ENCODE measurements around the gene KCNT2. TPM values are rescaled to one million over a fixed set of nuclear protein-coding genes. Genes with fewer than 3 reads are reported as not detected.

The KCNT2 gene
- total and polyA plus RNA-seq, 2 of the 8 experiments (the other 6 are each of a cell fraction or from before 2014, with no cell fraction given): 2.3 to 10.2 TPM

DNA sequence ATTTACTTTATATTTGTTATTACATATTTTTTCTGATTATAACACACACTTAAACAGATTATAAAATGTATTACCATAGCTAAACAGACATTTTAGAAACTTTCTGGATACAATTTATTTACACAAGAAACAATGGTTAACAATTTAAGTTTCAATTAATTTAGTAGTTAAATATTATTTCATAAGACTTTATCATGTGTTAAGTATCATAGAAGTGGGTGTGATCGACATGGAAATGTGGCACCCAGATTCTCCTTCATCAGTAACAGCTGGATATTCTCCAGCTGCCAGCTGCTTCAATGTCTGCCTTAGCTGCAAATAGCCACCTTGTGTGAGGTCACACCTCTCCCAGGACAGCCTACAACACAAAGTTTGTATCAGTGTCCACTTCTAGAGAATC, 97.8 kb downstream of the KCNT2 start:
- FAIRE-seq (no peak), DNase-seq (ENCODE audit: low read depth in 1 of 2, low spot score in 2 of 2) (no peak)
- no peak overlapping the region for H3K4me2 ChIP-seq (ENCODE audit: insufficient read depth in 1 of 2, low read depth in 2 of 2, low read length in 2 of 2)
- no peaks in the 10 kb centered on the region for H3K4me1 ChIP-seq (replicated peaks in 1 of 4; ENCODE audit: control insufficient read depth in 3 of 4, insufficient read depth in 4 of 4, low read length in 3 of 4)
- ChIA-PET CTCF (ENCODE audit: partially characterized antibody) (no interaction called here), POLR2A (ENCODE audit: partially characterized antibody) (interaction anchor here (1.6 kb wide), 1 partner anchor 98 kb away, joined by 5 read pairs; no protein-coding TSS in a partner anchor)
- H3K23ac ChIP-seq (ENCODE audit: insufficient read length): no peak overlapping the region
- no peak overlapping the region for H2BK20ac ChIP-seq (ENCODE audit: low read length)
- H2AFZ ChIP-seq (ENCODE audit: low read length): no peak overlapping the region
- H4K20me1 ChIP-seq (replicated peaks in 1 of 2; ENCODE audit: control insufficient read depth in 1 of 2, insufficient read depth in 2 of 2, low read length in 2 of 2): peaks cover 0 to 2% of the 10 kb centered on the region in 2 experiments
- no peak overlapping the region for H3K27ac ChIP-seq (ENCODE audit: low read depth, low read length)
- H3K9ac ChIP-seq (replicated peaks in 1 of 4; ENCODE audit: extremely low read depth in 1 of 4, low read depth in 3 of 4, low read length in 3 of 4): no peak overlapping the region
- H3K79me2 ChIP-seq (ENCODE audit: control insufficient read depth in 1 of 2, insufficient read depth in 2 of 2, low read length in 2 of 2): peaks cover 0 to 15% of the 10 kb centered on the region in 2 experiments; a peak in 2 of 4 replicates
- no peak overlapping the region for H2BK5ac ChIP-seq (ENCODE audit: low read depth, low read length)
- no peak overlapping the region for H3K18ac ChIP-seq (ENCODE audit: extremely low read depth, low read length)
- no peak overlapping the region for H3K14ac ChIP-seq (ENCODE audit: insufficient read length)
- no peaks in the 10 kb centered on the region for H3K27me3 ChIP-seq (replicated peaks in 1 of 4; ENCODE audit: control insufficient read depth in 3 of 4, extremely low read depth in 1 of 4, insufficient read depth in 3 of 4, low read length in 3 of 4)
- no peak overlapping the region for H2AK5ac ChIP-seq (ENCODE audit: low read depth, low read length)
- no peak overlapping the region for H2BK12ac ChIP-seq (ENCODE audit: low read depth, low read length)
- no peak overlapping the region for H3K56ac ChIP-seq (replicated peaks; ENCODE audit: insufficient read length, low read depth, low read length)
- no peaks in the 10 kb centered on the region for H3K79me1 ChIP-seq (ENCODE audit: low read depth, low read length)
- no peak overlapping the region for H3K4me3 ChIP-seq (ENCODE audit: extremely low read depth in 1 of 4, insufficient read depth in 2 of 4, low read depth in 3 of 4, low read length in 4 of 4)
- no peaks in the 10 kb centered on the region for H3K9me3 ChIP-seq (ENCODE audit: insufficient read depth in 2 of 2, low read depth in 1 of 2, low read length in 1 of 2)
- H3K23me2 ChIP-seq (ENCODE audit: low read depth, low read length): no peaks in the 10 kb centered on the region
- H4K5ac ChIP-seq (ENCODE audit: insufficient read length, low read depth, low read length): no peak overlapping the region
- H2BK120ac ChIP-seq (replicated peaks; ENCODE audit: low read depth, low read length): no peak overlapping the region
- 85% methylated on average over 1 of the region's 1 CpG; no CpG with 5 or more reads in 1 of the 2 experiments for WGBS, 2 experiments (ENCODE audit: extremely low coverage in 1 of 2, insufficient coverage in 1 of 2, insufficient read length in 1 of 2, insufficient replicate concordance in 2 of 2, low coverage in 1 of 2, low lambda C conversion rate in 2 of 2, missing lambda C conversion rate in 1 of 2)
- no peak overlapping the region for H3K4ac ChIP-seq (replicated peaks; ENCODE audit: insufficient read length, low read depth, low read length)
- no peak overlapping the region for H2BK15ac ChIP-seq (ENCODE audit: low read length)
- H4K8ac ChIP-seq (ENCODE audit: extremely low read depth, insufficient read depth, low read length): no peak overlapping the region
- H3K36me3 ChIP-seq (ENCODE audit: control insufficient read depth in 2 of 4, insufficient read depth in 4 of 4, low read length in 3 of 4): no peaks in the 10 kb centered on the region
- no peak overlapping the region for H4K91ac ChIP-seq (replicated peaks; ENCODE audit: insufficient read length, low read length)
- no peak for TF ChIP-seq TAF1 (IDR thresholded peaks at IDR 0.05; ENCODE audit: low read depth, low read length)
- no peak for TF ChIP-seq ASH2L (IDR thresholded peaks at IDR 0.05; ENCODE audit: low read length)
- no peak for TF ChIP-seq BCL11A (IDR thresholded peaks at IDR 0.05; ENCODE audit: low read depth in 2 of 2, low read length in 2 of 2)
- no peak for TF ChIP-seq EP300 (IDR thresholded peaks at IDR 0.05; ENCODE audit: borderline replicate concordance in 1 of 2, low read depth in 2 of 2, low read length in 2 of 2)
- TF ChIP-seq, protein P1, sequence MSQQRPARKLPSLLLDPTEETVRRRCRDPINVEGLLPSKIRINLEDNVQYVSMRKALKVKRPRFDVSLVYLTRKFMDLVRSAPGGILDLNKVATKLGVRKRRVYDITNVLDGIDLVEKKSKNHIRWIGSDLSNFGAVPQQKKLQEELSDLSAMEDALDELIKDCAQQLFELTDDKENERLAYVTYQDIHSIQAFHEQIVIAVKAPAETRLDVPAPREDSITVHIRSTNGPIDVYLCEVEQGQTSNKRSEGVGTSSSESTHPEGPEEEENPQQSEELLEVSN (IDR thresholded peaks at IDR 0.05): no peak
- TF ChIP-seq, protein P2, sequence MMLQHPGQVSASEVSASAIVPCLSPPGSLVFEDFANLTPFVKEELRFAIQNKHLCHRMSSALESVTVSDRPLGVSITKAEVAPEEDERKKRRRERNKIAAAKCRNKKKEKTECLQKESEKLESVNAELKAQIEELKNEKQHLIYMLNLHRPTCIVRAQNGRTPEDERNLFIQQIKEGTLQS (IDR thresholded peaks at IDR 0.05; ENCODE audit: insufficient read depth, low read depth, low read length): no peak
- TF ChIP-seq HDAC2 (IDR thresholded peaks at IDR 0.05; ENCODE audit: borderline replicate concordance in 1 of 2, low read depth in 2 of 2, low read length in 2 of 2): no peak
- TF ChIP-seq BACH1 (IDR thresholded peaks at IDR 0.05; ENCODE audit: low read length): no peak
- no peak for TF ChIP-seq NANOG (IDR thresholded peaks at IDR 0.05; ENCODE audit: insufficient read depth, low read depth, low read length, poor library complexity, severe bottlenecking)
- no peak for TF ChIP-seq JUND (IDR thresholded peaks at IDR 0.05; ENCODE audit: low read length)
- no peak for TF ChIP-seq CREB1 (IDR thresholded peaks at IDR 0.05)
- TF ChIP-seq CHD2 (IDR thresholded peaks at IDR 0.05; ENCODE audit: low read length): no peak
- TF ChIP-seq SAP30 (IDR thresholded peaks at IDR 0.05; ENCODE audit: insufficient read depth, insufficient replicate concordance, low read length): no peak

Measured in H1 (cell line).